NCI-H146 treated with DMSO at 0.1 percent for 48 hours (cell line): Measurements from ENCODE around the gene RASL11B.

Experiments used
- DNase-seq: peaks from one replicate; lab custom pipeline; 2025; ENCODE audit not compliant: unreplicated experiment; lab: John Stamatoyannopoulos, UW

Gene RASL11B

GRCh38 chr4:52912608-52913007, 50.5 kb downstream of the RASL11B start:
- DNase-seq: no peak

- DNase-seq: no peak
These were observed 52.0 kb downstream of the RASL11B start for GRCh38 chr4:52914051-52914605.

DNA sequence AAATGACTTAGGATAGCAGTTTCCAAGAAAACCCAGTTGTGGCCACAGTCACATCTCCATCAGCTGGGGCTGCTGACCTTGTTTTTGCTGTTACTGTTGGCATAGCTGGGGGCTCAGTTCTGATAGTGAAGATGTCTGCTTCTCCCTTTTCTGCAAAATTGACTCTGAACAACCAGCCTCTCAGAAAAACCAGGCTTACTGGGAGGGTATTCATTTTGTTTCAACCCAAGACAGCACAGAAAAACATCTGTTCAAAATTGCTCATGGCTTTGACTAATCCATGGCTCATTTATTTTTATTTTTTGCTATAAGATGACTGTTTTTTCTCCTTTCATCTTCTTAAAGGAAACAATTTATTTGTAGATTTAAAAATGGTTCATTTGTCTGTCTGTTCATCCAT, 53.1 kb downstream of the RASL11B start:
- DNase-seq: no peak

GRCh38 chr4:52915730-52916300, 53.7 kb downstream of the RASL11B start:
- no peak for DNase-seq
